ENCODE data around the gene SLC4A8.

Gene SLC4A8

DNA sequence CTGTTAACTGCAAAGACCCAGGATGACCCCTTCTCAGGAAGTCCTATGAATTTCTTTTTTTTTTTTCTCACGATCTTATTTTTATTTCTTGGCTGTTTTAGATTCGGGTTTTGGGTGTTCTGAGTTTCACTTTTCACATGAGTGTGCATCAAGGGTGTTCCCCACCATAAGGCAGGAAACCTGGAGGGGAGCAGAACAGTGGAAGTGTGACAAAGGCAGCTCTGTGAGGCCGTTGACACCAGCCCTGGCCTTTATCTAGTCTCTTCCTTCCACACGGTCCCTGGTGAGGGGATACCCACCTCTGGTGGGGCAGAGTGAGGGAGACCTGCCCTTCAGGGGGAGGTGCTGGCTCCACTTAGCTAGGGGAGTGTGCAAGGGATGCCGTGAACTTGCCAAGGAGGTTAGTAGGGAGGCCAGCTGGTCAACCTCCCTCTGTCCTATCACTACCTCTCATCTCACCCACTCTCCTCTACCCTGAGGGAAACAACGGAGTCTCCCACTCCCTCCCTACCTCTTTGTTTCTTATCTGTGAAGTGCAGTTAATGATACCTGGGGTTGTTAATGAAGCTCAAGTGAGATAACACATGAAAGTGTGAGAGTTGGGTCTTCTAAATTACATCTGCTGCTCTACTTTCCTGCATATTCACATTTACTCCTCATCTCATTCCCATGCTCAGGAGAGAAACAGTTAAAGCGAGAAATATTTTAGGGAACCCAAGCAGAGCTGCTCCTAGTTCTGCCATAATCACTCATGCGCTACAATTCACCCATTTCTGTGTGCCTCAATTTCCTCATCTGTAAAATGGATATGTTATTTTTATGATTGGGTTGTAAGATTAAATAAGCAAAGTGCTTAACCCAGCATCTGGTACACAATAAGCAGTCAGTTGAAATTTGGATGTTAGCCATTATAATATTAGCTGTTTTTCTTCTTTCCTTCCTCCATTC is 29.1 kb upstream of the SLC4A8 start:
- DNase-seq (ENCODE audit: low read depth in 2 of 2) = peak in 1 of 2 donors; percentile 25

DNA sequence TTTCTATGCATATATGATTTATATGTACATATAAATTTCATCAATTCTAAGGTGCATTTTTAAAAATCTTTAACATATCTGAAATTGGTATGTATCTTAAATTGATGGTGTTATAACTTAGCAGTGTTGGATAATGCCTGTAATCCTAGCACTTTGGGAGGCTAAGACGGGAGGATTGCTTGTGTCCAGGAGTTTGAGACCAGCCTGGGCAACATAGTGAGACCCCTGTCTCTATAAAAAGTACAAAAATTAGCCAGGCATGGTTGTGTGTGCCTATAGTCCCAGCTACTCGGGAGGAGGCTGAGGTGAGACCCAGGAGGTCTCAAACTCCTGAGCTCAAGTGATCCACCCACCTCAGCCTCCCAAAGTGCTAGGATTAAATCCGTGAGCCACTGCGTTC is 27.0 kb upstream of the SLC4A8 start:
- no peak for DNase-seq (ENCODE audit: low read depth in 2 of 2)

DNA sequence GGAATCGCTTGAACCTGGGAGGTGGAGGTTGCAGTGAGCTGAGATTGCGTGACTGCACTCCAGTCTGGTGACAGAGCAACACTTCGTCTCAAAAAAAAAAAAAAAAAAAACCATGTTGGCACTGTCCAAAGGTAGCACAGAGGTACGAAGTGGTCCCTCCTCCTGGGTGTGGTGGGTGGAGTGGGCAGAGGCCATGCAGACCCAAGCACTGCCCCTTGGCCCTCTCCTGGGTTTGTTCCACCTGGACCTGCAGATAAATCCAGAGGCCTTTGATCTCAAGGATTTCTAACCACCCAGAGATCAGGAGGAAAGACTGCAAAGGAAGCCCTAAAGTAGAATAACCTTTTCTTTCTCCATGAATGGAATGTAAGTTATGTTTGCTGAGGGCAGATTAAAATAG is 24.7 kb upstream of the SLC4A8 start:
- no peak for DNase-seq (ENCODE audit: low read depth in 2 of 2)

DNA sequence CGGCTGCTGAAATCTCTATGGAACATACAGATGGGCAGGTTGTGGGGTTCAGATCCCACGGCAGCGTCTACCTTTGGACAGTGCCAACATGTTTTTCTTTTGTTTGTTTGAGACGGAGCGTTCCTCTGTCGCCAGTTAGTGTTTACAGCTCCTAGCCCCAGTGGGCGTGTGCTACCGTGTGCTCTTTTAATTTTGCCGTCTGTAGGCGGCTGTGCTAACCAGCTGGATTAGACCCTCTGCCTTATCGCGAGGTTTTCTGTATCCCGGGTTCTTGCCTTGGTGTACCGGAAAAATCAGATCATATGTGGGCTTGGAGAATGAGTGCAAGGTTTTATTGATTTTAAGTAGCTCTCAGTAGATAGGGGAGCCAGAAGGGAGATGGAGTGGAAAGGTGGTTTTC is 23.6 kb upstream of the SLC4A8 start:
- DNase-seq (ENCODE audit: low read depth in 2 of 2) = no peak

DNA sequence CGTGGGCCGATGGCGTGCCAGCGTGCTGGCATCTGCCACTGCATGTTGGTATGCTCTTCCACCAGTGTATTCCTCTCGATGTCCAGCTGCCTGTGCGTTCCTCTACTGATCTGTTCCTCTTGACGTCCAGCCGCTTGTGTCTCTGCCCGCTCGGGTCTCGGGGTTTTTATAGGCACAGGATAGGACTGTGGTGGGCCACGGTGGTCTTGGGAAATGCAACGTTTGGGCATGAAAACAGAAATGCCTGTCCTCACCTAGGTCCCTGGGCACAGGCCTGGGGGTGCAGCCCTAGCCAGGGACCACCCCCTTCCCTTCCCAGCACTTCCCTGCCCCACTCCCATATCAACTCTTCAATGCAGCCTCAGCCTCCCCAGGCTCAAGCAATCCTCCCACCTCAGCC is 23.1 kb upstream of the SLC4A8 start:
- DNase-seq (ENCODE audit: low read depth in 2 of 2) = no peak

DNA sequence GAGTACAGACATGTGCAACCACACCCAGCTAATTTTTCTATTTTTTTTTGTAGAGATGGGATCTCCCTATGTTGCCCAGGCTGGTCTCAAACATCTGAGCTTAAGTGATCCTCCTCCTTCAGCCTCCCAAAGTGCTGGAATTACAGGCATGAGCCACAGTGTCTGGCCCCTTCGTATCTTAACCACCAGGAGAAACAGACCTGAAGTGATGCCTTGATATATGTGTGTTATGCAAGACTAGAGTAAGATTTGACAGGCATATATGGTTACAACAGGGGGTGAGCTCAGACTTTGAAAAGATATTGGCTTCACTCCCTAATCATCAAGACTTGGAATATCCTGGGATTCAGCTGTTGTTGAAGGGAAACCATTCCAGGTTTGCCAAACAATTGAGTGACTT is 22.7 kb upstream of the SLC4A8 start:
- DNase-seq (ENCODE audit: low read depth in 2 of 2) = no peak

DNA sequence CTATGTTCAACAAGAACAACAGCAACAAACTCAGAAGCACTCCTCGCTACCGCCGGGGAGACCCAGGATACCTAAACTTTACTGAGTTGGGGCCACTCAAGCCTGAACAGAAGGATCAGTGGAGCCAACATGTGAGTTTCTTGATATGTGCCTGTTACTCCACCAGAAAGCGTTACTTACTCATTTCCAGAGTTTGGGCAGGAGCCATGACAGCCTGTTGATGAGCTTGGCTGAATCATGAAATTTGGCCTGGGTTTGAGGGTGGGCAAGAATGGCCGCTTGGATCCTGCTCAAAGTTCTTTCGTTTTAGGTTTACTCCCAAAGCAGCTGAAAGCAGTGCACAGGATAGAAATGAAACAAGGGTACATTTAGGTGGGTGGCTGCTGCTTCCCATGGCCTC is 21.5 kb upstream of the SLC4A8 start:
- no peak for DNase-seq (ENCODE audit: low read depth in 2 of 2)

DNA sequence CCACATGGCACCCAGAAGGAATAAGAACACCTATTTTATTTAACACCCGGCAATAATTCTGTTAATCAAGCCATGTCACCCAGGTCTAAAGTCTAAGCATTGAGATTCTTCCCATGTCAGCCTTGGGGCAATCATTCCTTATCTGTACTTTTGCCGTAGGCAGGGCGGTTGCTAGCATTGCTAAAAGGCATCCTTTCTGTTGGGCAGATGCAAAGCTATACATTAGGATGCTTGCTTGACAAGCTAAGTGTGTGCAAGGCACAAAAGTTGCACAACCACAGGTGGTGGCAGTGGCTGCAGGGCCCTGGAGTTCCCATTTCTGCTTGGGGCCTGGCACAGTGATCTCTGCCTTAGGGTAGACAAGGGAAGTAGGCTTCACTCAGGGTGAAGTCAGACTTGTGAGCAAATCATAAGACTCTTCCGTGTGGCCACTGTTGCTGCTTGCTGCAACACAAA is 20.9 kb upstream of the SLC4A8 start:
- no peak for DNase-seq (ENCODE audit: low read depth in 2 of 2)

DNA sequence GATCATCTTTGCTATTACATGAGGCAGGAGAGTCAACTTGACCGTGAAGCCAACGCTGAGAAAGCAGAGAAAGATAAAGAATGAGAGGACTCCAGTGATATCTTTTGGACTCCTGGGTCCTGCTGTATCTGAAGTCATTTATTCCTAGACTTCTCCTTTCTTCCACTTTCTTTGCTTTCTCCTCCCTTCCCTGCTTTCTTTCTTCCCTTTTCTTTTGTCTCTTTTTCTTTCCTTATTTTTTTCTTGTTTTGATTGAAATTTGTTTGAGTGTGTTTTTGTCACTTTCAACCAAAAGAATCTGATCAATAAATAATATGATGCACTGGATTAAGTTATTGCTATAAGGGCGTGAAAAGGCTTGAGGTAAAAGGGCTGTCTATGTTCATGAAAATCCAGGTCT is 20.0 kb upstream of the SLC4A8 start:
- DNase-seq (ENCODE audit: low read depth in 2 of 2) = no peak

DNA sequence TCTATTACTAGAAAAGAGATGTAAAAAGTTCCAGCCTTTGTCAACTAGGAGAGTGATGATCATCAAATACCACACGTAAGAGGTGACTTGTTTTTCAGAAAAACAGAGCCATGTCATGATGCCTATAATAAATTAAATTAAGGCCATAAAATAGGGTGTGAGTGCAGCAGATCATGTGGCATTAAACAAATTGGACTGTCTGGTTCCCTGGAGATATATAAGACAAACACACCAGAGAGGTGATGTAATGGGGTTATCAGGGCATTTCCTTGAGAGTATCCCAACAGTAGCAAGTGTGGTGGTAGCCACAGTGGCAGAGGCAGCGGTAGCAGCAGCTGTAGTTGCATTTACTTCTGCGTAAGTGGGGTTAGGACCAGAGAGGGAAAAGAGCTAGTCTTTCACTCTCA is 18.8 kb upstream of the SLC4A8 start:
- DNase-seq (ENCODE audit: low read depth in 2 of 2) = no peak

DNA sequence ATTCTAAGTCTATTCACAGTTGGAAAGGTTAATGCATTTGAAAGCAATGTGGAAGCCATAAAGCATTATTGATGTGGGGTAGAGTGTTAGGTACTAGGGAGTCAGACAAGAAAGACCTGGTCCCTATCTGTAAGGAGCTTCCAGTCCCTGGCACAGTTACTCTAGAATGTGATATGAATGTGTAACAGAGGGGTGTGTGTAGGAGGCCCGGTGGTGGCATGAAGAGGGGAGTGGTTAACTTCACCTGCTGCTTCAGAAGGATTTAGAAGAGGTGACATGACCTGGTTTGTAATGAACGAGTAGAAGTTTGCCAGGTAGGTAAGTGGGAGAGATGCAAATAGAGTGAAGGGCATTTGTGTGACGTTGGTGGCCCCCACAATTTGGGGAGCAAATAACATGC is 18.3 kb upstream of the SLC4A8 start:
- DNase-seq (ENCODE audit: low read depth in 2 of 2) = no peak

DNA sequence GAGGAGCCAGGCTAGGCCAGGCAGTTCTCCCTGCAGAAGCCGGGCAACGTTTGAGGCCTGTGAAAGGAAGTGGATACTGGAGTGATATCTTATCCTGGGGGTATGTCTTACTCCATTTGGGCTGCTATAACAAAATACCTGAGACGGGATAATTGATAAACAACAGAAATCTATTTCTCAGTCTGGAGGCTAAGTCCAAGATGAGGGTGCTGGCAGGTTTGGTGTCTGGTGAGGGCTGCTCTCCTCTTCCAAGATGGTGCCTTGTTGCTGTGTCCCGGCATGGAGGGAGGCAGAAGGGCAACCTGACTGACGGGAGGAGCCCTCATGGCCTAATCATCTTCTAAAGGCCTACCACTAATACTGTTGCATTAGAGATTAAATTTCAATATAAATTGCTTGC is 17.8 kb upstream of the SLC4A8 start:
- DNase-seq (ENCODE audit: low read depth in 2 of 2) = no peak

DNA sequence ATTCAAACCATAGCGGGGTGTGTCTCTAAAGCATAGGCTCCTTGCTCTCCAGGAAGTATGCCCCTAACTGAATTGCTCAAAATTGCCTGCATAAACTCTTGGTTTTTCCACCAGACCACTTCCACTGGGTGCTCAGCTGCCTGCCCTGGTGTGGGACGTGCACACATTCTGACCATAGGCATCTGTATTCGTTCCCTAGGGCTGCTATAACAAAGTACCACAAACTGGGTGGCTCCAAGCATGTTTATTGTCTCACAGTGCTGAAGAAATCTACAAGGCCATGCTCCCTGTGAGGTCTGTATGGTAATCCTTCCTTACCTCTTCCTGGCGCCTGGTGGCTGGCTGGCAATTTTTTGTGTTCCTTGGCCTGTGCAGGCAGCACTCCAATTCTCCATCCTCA is 17.0 kb upstream of the SLC4A8 start:
- no peak for DNase-seq (ENCODE audit: low read depth in 2 of 2)

DNA sequence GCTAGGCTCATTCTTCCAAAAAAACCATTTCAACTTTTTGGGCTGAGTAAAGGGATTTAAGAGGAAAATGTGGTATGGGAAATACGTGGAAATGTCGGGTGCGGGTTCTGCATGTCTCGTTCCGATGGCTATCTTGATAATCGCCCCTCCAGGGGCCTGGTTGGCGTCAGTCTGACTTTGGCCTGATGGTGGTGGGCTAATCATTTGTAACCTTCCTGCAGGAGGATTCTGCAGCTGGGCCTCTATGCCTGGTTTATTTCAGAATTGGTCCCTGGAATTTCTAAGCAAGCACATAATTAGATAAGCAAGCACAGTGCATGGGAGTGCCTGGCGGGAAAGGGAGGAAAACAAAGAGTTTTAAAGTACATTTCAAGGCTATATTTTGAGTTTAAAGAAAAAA is 14.8 kb upstream of the SLC4A8 start:
- DNase-seq (ENCODE audit: low read depth in 2 of 2) = no peak

DNA sequence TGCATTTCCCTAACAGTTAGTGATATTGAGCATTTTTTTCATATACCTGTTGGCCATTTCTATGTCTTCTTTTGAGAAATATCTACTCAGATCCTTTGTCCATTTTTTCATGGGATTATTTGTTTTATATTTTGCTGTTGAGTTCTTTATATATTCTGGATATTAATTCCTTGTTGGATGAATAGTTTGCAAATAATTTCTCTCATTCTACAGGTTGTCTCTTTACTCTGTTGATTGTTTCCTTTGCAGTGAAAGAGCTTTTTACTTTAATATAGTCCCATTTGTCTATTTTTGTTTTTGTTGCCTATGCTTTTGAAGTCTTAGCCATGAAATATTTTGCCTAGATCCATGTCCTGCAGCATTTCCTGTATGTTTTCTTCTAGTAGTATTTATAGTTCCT is 11.5 kb upstream of the SLC4A8 start:
- no peak for DNase-seq (ENCODE audit: low read depth in 2 of 2)

DNA sequence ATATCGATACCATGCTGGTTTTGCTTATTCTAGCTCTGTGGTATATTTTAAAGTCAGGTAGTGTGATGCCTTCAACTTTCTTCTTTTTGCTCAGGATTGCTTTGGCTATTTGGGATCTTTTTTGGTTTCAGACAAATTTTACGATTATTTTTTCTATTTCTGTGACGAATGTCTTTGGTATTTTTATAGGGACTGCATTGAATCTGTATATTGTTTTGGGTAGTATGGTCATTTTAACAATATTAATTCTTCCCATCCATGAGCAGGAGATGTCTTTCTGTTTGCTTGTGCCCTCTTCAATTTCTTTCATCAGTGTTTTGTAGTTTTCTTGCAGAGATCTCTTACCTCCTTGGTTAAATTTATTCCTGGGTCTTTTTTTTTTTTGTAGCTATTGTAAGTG is 10.8 kb upstream of the SLC4A8 start:
- DNase-seq (ENCODE audit: low read depth in 2 of 2) = no peak

DNA sequence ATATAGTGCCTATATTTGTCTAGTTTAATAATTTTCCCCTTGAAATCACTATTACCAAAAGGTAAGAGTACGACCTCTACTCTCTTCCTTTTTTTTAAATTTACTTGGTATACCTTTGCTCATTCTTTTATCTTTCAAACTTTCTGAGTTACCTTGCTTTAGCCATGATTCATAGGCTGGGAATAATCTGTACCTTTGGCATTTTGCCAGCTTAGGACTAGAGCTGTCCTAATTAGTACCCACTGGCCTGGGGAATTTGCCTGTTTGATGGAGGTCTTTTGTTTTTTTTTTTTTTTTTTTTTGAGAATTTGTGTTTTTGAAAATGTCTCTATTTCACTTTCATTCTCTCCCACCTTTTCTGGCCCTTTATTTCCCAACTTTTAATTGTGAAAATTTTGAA is 8.7 kb upstream of the SLC4A8 start:
- no peak for DNase-seq (ENCODE audit: low read depth in 2 of 2)

DNA sequence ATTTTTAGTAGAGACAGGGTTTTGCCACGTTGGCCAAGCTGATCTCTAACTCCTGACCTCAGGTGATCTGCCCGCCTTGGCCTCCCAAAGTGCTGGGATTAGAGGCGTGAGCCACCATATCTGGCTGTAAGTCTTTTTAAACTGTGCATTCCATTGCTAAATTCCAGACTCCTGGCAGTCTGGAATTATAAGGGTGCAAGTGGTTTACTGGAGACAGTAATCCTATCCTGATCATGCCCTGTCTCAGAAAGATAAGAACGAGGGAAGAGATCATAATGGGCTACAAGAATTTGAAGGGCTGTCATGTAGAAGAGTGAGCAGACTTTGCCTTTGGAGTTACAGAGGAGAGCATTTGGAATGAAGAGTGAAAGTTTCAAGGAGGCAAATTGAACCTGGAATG is 6.8 kb upstream of the SLC4A8 start:
- DNase-seq (ENCODE audit: low read depth in 2 of 2) = no peak

DNA sequence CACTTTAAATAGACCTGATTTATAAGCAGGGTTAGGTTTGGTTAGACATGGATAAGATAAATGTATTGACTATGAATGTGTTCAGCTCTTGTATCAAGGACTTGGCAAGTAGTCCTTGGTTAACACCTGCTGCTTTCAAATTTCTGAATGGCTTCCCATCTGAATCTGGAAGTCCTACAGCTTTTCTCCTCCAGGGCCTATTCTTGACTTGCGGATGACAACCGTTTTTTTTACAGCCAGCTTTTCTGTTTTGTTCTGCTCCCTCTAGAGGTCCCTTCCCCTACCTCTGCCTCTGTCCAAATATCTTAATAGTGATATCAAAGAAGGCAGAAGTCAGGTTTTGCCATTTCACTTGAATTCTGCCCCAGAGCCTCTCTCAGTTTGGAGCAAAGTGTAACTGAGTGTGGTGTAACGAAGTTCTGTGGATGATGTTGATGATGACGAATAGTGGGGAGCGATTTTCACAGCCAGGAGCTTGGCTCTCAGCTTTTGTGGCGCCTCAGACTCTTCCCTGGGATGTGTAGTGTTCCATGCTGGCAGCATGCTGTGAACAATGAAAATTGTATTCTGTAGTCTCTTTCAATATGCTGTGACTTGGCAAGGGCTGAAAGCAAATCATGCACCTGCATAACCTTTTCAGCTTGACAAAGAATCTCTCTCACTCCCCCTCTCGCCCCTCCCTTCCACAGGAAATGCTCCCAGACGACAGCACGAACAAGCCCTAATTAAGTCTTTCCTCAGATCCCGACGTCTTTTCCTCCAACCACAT is 5.0 kb upstream of the SLC4A8 start:
- DNase-seq (ENCODE audit: low read depth in 2 of 2) = no peak

DNA sequence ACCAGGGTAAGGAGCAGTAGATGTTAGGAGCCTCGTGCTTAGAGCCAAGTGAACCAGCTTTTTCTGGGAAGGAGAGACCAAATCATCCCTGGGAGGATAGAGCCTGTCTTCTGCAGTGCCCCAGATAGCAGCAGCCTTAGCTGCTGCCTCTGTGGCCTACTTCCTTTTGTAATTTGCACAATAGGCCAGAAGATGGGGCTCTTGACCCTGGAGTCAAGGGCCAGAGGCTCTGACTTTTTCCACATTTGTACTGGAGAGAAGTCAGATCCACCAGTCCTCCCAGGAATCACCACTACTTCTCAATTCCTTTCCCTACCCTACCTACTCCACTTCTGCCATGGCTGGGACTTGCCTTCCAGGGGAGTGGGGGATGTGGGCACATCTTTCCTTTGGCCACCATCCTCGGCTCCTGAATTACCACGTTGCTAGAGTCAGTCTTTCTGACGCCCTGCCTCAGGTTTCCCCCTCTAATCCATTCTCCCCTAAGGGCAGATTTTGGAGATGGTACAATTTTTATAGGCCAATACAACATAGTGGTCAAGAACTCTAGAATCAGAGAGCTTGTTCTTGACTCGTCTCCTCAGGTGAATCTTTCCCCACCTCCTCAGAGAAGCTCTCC is 3.3 kb upstream of the SLC4A8 start:
- peak; percentile 16 to 19 for DNase-seq (ENCODE audit: low read depth in 2 of 2)

DNA sequence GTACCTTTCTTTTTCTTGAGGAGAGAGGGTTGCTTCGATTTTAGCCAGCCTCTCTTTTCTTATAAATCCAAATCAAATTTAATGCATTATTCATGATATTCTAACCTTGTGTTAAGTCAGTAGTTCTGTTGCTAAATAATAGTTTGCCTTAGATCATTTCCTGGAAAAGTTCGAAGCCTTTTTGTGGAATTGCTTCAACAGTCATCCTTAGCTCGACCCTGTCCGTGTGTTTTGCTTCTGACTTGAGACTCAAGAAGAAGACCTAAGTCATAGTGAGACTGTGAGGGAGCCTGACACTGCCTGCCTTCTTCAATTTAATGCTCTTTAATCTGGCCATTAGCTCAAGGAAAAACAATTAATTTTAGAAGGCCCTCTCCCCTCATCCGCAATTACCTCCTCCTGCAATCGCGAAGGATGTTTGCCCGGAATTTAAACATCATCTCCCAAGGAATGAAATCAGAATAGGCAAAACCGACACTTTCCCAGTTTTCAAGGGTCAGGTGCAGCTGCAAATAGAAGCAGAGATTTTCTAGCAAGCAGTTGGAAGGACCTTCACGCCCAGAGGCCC is 453 bp upstream of the SLC4A8 start:
- no peak for DNase-seq (ENCODE audit: low read depth in 2 of 2)

DNA sequence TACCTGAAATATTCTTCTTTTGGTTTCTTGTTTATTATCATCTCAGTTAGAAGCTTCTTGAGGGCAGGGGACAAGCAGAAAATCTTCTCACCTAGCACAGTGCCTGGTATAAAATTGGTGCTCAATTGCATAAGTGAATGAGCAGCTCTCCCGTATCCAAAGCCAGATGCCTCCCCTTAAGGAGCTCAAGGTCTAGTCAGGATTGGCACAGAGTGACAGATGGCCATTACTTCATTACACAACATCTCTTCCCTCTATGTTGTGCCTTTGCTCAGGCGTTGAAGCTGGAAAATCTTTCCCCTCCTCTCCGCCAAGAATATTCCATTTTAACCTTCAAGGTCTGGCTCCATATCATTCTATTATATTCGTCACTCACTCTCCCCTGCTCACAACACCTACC is 3.6 kb downstream of the SLC4A8 start:
- no peak for DNase-seq (ENCODE audit: low read depth in 2 of 2)
